OCI-LY1 (cell line): ENCODE data around the gene SV2C.

Experiments used
- H2AFZ ChIP-seq: fragments of 200-600 bp; sonication (generic), shearing (Covaris generic); 2 replicates; pipeline ENCODE4 v1.6.0; 2014; ENCODE audit warnings: antibody characterized with exemption, mild to moderate bottlenecking, low read length
- H3F3A ChIP-seq: fragments of 200-600 bp; sonication (generic), shearing (Covaris generic); 2 replicates; pipeline ENCODE4 v1.6.0; 2014; ENCODE audit warnings: mild to moderate bottlenecking, antibody characterized with exemption, low read length, moderate library complexity; ENCODE audit not compliant: insufficient read depth
- H3K27ac ChIP-seq: fragments of 200-600 bp; sonication (generic); 2 replicates; pipeline ENCODE4 v1.5.1; 2014; ENCODE audit warnings: low read length, mixed run types, mild to moderate bottlenecking, low read depth; ENCODE audit not compliant: poor library complexity, severe bottlenecking
- H3K27me3 ChIP-seq: fragments of 200-600 bp; sonication (generic); 2 replicates; pipeline ENCODE4 v1.6.0; 2014; ENCODE audit warnings: antibody characterized with exemption, mild to moderate bottlenecking, low read length, moderate library complexity; ENCODE audit not compliant: insufficient read depth
- H3K36me3 ChIP-seq: fragments of 200-600 bp; sonication (generic); 2 replicates; pipeline ENCODE4 v1.6.1; 2014; ENCODE audit warnings: mild to moderate bottlenecking, antibody characterized with exemption, low read length, moderate library complexity, mixed read lengths; ENCODE audit not compliant: insufficient read depth
- H3K4me1 ChIP-seq: fragments of 200-600 bp; sonication (generic); 2 replicates; pipeline ENCODE4 v1.5.1; 2014; ENCODE audit warnings: mild to moderate bottlenecking, low read length, moderate library complexity; ENCODE audit not compliant: insufficient read depth, severe bottlenecking
- H3K4me2 ChIP-seq: fragments of 200-600 bp; sonication (generic), shearing (Covaris generic); 2 replicates; pipeline ENCODE4 v1.6.1; 2014; ENCODE audit warnings: low read length
- H3K4me3 ChIP-seq: fragments of 200-600 bp; sonication (generic); 2 replicates; pipeline ENCODE4 v1.5.1; 2014; ENCODE audit warnings: low read length, low read depth, mild to moderate bottlenecking, mixed read lengths; ENCODE audit not compliant: poor library complexity, severe bottlenecking
- H3K79me2 ChIP-seq: fragments of 200-600 bp; shearing (Covaris generic); 2 replicates; pipeline ENCODE4 v1.6.1; 2016; ENCODE audit warnings: mixed run types, low read length, mixed read lengths; ENCODE audit not compliant: insufficient read depth
- H3K9ac ChIP-seq: fragments of 200-600 bp; sonication (generic), shearing (Covaris generic); 2 replicates; pipeline ENCODE4 v1.6.1; 2014; ENCODE audit warnings: mild to moderate bottlenecking, low read length, mixed read lengths
- H3K9me2 ChIP-seq: fragments of 200-600 bp; sonication (generic), shearing (Covaris generic); 2 replicates; pipeline ENCODE4 v1.6.1; 2014; ENCODE audit warnings: low read depth, mild to moderate bottlenecking, low read length, mixed read lengths
- H3K9me3 ChIP-seq: fragments of 200-600 bp; shearing (Covaris generic); 2 replicates; pipeline ENCODE4 v1.6.1; 2014; ENCODE audit warnings: low read length, mixed read lengths
- H4K20me1 ChIP-seq: fragments of 200-600 bp; sonication (generic), shearing (Covaris generic); 2 replicates; pipeline ENCODE4 v1.6.0; 2016; ENCODE audit warnings: mild to moderate bottlenecking, low read length; ENCODE audit not compliant: insufficient read depth
- EZH2 ChIP-seq: fragments of 200-600 bp; sonication (generic), shearing (Covaris generic); IDR thresholded peaks from 2 replicates; pipeline ENCODE4 v1.8.0; 2017; ENCODE audit warnings: borderline replicate concordance, mixed run types, mild to moderate bottlenecking, antibody characterized with exemption, low read length, moderate library complexity, mixed read lengths
- TF ChIP-seq, protein P1 (sequence below): fragments of 200-600 bp; sonication (generic), shearing (Covaris generic); IDR thresholded peaks from 2 replicates; pipeline ENCODE4 v1.5.1; 2017; ENCODE audit warnings: mild to moderate bottlenecking, antibody characterized with exemption, low read length, moderate library complexity, mixed read lengths

SV2C gene

DNA sequence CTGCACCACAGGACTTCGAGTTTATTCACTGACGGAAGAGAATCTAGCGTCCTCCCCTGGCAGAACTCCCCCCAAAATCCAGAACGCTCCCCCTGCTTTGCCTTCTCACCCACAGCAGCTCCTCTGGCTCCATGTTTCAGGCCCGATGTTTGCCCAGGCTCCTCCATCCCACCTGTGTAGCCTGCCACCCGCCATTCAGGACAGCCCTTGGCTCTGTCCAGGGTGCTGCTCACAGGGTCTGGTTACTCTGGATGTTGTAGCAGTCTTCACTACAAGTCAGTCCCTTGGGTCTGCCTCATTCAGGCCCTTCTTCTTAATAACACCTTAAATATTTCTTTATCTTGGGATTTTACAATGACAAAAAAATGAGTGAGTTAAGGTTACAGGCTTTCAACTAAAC lies 41.3 kb upstream of the SV2C start:
- H2AFZ ChIP-seq: no peak overlapping the region
- no peak overlapping the region for H3K9ac ChIP-seq
- H3K4me1 ChIP-seq: no peaks in the 10 kb centered on the region
- H3K27me3 ChIP-seq: no peaks in the 10 kb centered on the region
- no peak overlapping the region for H3K4me3 ChIP-seq
- H4K20me1 ChIP-seq: no peaks in the 10 kb centered on the region
- H3K79me2 ChIP-seq: no peaks in the 10 kb centered on the region
- H3K9me3 ChIP-seq: no peaks in the 10 kb centered on the region
- H3K36me3 ChIP-seq: no peaks in the 10 kb centered on the region
- H3K27ac ChIP-seq: no peak overlapping the region
- H3K9me2 ChIP-seq: no peaks in the 10 kb centered on the region
- H3K4me2 ChIP-seq: no peak overlapping the region
- no peak for TF ChIP-seq EZH2
- TF ChIP-seq, protein P1, sequence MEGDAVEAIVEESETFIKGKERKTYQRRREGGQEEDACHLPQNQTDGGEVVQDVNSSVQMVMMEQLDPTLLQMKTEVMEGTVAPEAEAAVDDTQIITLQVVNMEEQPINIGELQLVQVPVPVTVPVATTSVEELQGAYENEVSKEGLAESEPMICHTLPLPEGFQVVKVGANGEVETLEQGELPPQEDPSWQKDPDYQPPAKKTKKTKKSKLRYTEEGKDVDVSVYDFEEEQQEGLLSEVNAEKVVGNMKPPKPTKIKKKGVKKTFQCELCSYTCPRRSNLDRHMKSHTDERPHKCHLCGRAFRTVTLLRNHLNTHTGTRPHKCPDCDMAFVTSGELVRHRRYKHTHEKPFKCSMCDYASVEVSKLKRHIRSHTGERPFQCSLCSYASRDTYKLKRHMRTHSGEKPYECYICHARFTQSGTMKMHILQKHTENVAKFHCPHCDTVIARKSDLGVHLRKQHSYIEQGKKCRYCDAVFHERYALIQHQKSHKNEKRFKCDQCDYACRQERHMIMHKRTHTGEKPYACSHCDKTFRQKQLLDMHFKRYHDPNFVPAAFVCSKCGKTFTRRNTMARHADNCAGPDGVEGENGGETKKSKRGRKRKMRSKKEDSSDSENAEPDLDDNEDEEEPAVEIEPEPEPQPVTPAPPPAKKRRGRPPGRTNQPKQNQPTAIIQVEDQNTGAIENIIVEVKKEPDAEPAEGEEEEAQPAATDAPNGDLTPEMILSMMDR: no peak
- H3F3A ChIP-seq: no peaks in the 10 kb centered on the region

DNA sequence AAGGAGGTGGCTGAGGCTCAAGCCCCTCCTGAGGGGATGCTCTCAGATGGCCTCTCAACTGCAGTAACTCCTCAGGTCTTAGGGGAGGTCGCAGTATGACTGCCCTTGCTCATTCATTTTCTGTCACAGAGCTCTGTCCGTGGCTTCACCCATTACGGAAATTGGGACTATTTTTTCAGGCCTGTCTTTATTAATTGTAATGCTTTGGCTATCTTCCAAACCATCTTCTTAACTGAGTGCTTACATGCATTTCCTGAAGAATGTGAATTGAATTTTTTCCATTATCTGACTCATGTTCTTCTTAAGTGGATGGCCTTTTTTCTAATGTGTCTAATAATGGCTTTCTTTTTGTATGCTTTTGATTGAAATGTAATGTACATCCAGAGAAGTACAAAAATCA lies 36.4 kb upstream of the SV2C start:
- Histone ChIP-seq H2AFZ (no peak overlapping the region), H3K27ac (no peak overlapping the region), H3K9ac (no peak overlapping the region), H4K20me1 (no peaks in the 10 kb centered on the region), H3K9me2 (no peaks in the 10 kb centered on the region), H3K4me3 (no peak overlapping the region), H3K4me2 (no peak overlapping the region), H3K79me2 (no peaks in the 10 kb centered on the region), H3K4me1 (no peaks in the 10 kb centered on the region), H3K36me3 (no peaks in the 10 kb centered on the region), H3F3A (no peaks in the 10 kb centered on the region), H3K9me3 (no peaks in the 10 kb centered on the region), H3K27me3 (no peaks in the 10 kb centered on the region)
- TF ChIP-seq EZH2: no peak
- TF ChIP-seq, protein P1: no peak

DNA sequence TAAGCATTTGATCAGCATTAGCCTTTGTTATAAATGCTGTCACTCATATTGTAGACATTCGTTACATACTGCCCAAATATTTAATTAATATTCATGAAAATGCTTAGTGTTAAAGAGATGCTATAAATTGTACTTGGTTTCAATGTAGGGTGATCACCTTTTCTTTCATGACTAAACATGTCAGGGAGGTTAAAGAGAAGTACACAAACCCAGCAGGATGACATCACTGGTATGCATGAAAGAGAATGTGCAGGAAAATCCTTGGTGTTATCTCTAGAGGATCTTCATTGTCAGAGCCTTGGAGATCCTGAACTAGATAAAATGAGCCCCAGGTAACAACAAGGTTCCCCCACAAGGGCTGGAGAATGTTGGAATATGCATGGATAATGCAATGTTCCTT lies 33.0 kb upstream of the SV2C start:
- Histone ChIP-seq H3K9ac (no peak overlapping the region), H3F3A (no peaks in the 10 kb centered on the region), H4K20me1 (no peaks in the 10 kb centered on the region), H3K9me2 (no peaks in the 10 kb centered on the region), H2AFZ (no peak overlapping the region), H3K4me3 (no peak overlapping the region), H3K4me2 (no peak overlapping the region), H3K4me1 (no peaks in the 10 kb centered on the region), H3K27ac (no peak overlapping the region), H3K27me3 (no peaks in the 10 kb centered on the region), H3K79me2 (no peaks in the 10 kb centered on the region), H3K9me3 (no peaks in the 10 kb centered on the region), H3K36me3 (no peaks in the 10 kb centered on the region)
- TF ChIP-seq, protein P1: no peak
- no peak for TF ChIP-seq EZH2
